ENCODE data around the gene RBCK1. TPM values are rescaled to one million over a fixed set of nuclear protein-coding genes. Genes with fewer than 3 reads are reported as not detected.
"Not testable (repeated sequence)": the region's sequence is repeated elsewhere in the genome, so short reads cannot be mapped to it uniquely, and the experiment has no call there.

RBCK1 gene
- total RNA-seq, 1 experiment from 2014 or later, result 115 TPM

DNA sequence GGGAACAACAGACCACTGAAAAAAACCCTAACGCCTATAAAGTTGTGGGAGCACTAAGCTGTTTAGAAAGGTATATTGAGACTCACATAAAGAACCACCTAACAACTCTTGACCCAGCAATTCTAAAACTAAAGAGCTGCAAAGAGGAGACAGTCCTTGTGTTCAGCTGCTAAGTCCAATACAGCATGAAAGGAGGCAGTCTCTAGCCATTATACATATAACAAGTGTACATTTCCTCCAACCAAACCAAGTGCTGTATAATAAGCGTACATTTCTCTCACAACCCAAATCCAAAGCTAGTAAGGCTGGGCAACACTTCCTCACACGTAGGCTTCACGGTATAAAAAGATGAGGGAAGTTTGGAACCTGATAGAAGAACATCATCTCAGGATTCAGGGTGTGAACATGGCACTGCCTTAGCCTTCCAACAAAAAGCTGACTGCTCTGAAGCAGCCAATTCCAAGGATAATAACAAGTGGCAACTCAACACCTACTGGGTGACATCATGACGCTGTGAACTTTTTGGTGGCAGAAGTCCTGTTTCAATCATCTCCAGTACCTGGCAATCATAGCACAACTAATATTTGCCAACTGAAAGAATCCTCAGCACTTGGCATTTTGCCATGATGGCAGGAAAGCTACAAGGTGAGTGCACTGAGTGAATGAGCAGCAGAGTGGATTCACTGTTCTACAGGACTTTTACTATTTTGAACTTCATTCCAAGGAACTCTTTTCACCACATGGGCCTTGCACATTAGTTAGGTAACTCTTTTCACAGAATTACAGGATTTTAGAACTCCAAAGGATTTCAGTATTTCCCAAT lies 37.6 kb downstream of the RBCK1 start:
- H4K20me1 ChIP-seq (ENCODE audit: low read length), result no peaks in the 10 kb centered on the region
- H3K36me3 ChIP-seq (ENCODE audit: low read depth, low read length), result peaks cover 38% of the 10 kb centered on the region
- intact Hi-C loops (cut with micrococcal nuclease), result no loop called here
- no peaks in the 10 kb centered on the region for H3K9me2 ChIP-seq (replicated peaks; ENCODE audit: low read length)
- no peak for TF ChIP-seq EZH2phosphoT487 (IDR thresholded peaks at IDR 0.05; ENCODE audit: borderline replicate concordance, low read length)
- TF ChIP-seq EZH2 (IDR thresholded peaks at IDR 0.05; ENCODE audit: low read length, unreplicated experiment), result no peak
- TF ChIP-seq CTCF (conservative IDR thresholded peaks at IDR 0.05; ENCODE audit: low read depth, low read length), result no peak
- H3K4me2 ChIP-seq (ENCODE audit: low read length), result no peak overlapping the region
- no peak overlapping the region for H3K4me3 ChIP-seq (ENCODE audit: low read length)
- no peak overlapping the region for H3K27ac ChIP-seq (ENCODE audit: low read length)
- no peaks in the 10 kb centered on the region for H3F3A ChIP-seq (ENCODE audit: low read length, unreplicated experiment)
- DNase-seq, result peak; percentile 32
- H3K4me1 ChIP-seq (ENCODE audit: insufficient read depth, low read length), result no peaks in the 10 kb centered on the region
- H3K79me2 ChIP-seq (ENCODE audit: low read length), result peaks cover 23% of the 10 kb centered on the region
- BruUV-seq (replicated peaks), result no TSS peak
- no peaks in the 10 kb centered on the region for H3K9me3 ChIP-seq (ENCODE audit: low read length)
- POLR2A ChIA-PET (ENCODE audit: unreplicated experiment), result no interaction called here
- no peak overlapping the region for H2AFZ ChIP-seq (ENCODE audit: low read length)
- CTCF ChIA-PET, result no interaction called here
- no peaks in the 10 kb centered on the region for H3K27me3 ChIP-seq (ENCODE audit: low read length)
- H3K9ac ChIP-seq (ENCODE audit: low read length), result no peak overlapping the region
- ATAC-seq, result peak; percentile 22; the same call in 1 of the 2 replicates

GRCh38 chr20:452021-452420 lies 43.9 kb downstream of the RBCK1 start:
- H3K27ac ChIP-seq (ENCODE audit: low read length); H3K4me3 ChIP-seq (ENCODE audit: low read length); H3K9me2 ChIP-seq (replicated peaks; ENCODE audit: low read length); H4K20me1 ChIP-seq (ENCODE audit: low read length); H3K9ac ChIP-seq (ENCODE audit: low read length); POLR2A ChIA-PET (ENCODE audit: unreplicated experiment); H3K4me2 ChIP-seq (ENCODE audit: low read length); H2AFZ ChIP-seq (ENCODE audit: low read length); H3K9me3 ChIP-seq (ENCODE audit: low read length); H3K27me3 ChIP-seq (ENCODE audit: low read length); H3K36me3 ChIP-seq (ENCODE audit: low read depth, low read length); BruUV-seq (replicated peaks); H3F3A ChIP-seq (ENCODE audit: low read length, unreplicated experiment); DNase-seq; intact Hi-C loops (cut with micrococcal nuclease); H3K4me1 ChIP-seq (ENCODE audit: insufficient read depth, low read length); CTCF ChIA-PET; ATAC-seq: not testable (repeated sequence)
- peaks cover 70% of the 10 kb centered on the region for H3K79me2 ChIP-seq (ENCODE audit: low read length)

GRCh38 chr20:454951-455350 lies 46.9 kb downstream of the RBCK1 start:
- Histone ChIP-seq H3K9me3 (ENCODE audit: low read length) (no peaks in the 10 kb centered on the region), H3K27ac (ENCODE audit: low read length) (no peak overlapping the region), H3K27me3 (ENCODE audit: low read length) (no peaks in the 10 kb centered on the region), H3K79me2 (ENCODE audit: low read length) (peaks cover 84% of the 10 kb centered on the region), H3K4me2 (ENCODE audit: low read length) (no peak overlapping the region), H4K20me1 (ENCODE audit: low read length) (peaks cover 10% of the 10 kb centered on the region; the same call in 1 of the 2 replicates), H3K4me1 (ENCODE audit: insufficient read depth, low read length) (peaks cover under 1% of the 10 kb centered on the region), H3K9me2 (replicated peaks; ENCODE audit: low read length) (no peaks in the 10 kb centered on the region), H2AFZ (ENCODE audit: low read length) (no peak overlapping the region), H3F3A (ENCODE audit: low read length, unreplicated experiment) (no peaks in the 10 kb centered on the region), H3K4me3 (ENCODE audit: low read length) (no peak overlapping the region), H3K9ac (ENCODE audit: low read length) (no peak overlapping the region), H3K36me3 (ENCODE audit: low read depth, low read length) (no peaks in the 10 kb centered on the region)
- ATAC-seq (no peak), DNase-seq (no peak)
- TF ChIP-seq EZH2 (IDR thresholded peaks at IDR 0.05; ENCODE audit: low read length, unreplicated experiment), result no peak
- no peak for TF ChIP-seq EZH2phosphoT487 (IDR thresholded peaks at IDR 0.05; ENCODE audit: borderline replicate concordance, low read length)
- no peak for TF ChIP-seq CTCF (conservative IDR thresholded peaks at IDR 0.05; ENCODE audit: low read depth, low read length)
- ChIA-PET CTCF (no interaction called here), POLR2A (ENCODE audit: unreplicated experiment) (no interaction called here)
- intact Hi-C loops (cut with micrococcal nuclease), result no loop called here
- BruUV-seq (replicated peaks), result no TSS peak
